Adrenal gland (tissue), 5 donors: ENCODE data around the gene ZNF81.

ENCODE experiments used
- POLR2A ChIP-seq, 2 donors: fragments of 450-650 bp; IDR thresholded peaks; one replicate each; pipeline ENCODE4 v1.6.1; 2017; ENCODE audit warnings: antibody characterized with exemption in 2 of 2, mild to moderate bottlenecking in 2 of 2, moderate library complexity in 1 of 2
- TF ChIP-seq, protein P1 (sequence below), 6 experiments: fragments of 450-650 bp in 4 of 6; fragments of 200-600 bp in 2 of 6; sonication (generic) in 1 of 6; IDR thresholded peaks; 1 replicate in 5 of 6; 2 replicates in 1 of 6; pipeline versions ENCODE4 v1.5.1 to v1.8.0; 2016 to 2021; ENCODE audit warnings: antibody characterized with exemption in 6 of 6, mild to moderate bottlenecking in 2 of 6, moderate library complexity in 1 of 6
- donor health status: DM: no; HTN: no; CAD: no.

DNA sequence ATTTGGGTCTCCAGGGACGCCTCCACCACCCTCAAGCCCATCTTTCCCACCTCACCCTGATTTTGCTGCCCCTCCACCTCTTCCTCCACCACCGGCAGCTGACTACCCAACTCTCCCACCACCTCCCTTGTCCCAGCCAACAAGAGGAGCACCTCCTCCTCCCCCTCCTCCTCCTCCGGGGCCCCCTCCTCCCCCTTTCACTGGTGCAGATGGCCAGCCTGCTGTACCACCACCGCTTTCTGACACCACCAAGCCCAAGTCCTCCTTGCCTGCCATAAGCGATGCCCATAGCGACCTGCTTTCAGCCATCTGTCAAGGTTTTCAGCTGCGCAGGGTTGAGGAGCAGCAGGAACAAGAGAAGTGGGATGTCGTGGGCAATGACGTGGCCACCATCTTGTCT lies 32.4 kb upstream of the ZNF81 start:
- TF ChIP-seq, protein P1, sequence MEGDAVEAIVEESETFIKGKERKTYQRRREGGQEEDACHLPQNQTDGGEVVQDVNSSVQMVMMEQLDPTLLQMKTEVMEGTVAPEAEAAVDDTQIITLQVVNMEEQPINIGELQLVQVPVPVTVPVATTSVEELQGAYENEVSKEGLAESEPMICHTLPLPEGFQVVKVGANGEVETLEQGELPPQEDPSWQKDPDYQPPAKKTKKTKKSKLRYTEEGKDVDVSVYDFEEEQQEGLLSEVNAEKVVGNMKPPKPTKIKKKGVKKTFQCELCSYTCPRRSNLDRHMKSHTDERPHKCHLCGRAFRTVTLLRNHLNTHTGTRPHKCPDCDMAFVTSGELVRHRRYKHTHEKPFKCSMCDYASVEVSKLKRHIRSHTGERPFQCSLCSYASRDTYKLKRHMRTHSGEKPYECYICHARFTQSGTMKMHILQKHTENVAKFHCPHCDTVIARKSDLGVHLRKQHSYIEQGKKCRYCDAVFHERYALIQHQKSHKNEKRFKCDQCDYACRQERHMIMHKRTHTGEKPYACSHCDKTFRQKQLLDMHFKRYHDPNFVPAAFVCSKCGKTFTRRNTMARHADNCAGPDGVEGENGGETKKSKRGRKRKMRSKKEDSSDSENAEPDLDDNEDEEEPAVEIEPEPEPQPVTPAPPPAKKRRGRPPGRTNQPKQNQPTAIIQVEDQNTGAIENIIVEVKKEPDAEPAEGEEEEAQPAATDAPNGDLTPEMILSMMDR (IDR thresholded peaks at IDR 0.05) = no peak
- TF ChIP-seq POLR2A (IDR thresholded peaks at IDR 0.05) = no peak
